Activated CD4-positive, alpha-beta T cell treated with anti-CD3 and anti-CD28 coated beads for 48 hours (primary cell): ENCODE measurements around the gene CMTM4.
"Not testable (repeated sequence)": the region's sequence is repeated elsewhere in the genome, so short reads cannot be mapped to it uniquely, and the experiment has no call there.

ENCODE experiments used
- DNase-seq: peaks from one replicate; pipeline ENCODE4 v3.0.0-alpha.2; 2020

CMTM4 gene

DNA sequence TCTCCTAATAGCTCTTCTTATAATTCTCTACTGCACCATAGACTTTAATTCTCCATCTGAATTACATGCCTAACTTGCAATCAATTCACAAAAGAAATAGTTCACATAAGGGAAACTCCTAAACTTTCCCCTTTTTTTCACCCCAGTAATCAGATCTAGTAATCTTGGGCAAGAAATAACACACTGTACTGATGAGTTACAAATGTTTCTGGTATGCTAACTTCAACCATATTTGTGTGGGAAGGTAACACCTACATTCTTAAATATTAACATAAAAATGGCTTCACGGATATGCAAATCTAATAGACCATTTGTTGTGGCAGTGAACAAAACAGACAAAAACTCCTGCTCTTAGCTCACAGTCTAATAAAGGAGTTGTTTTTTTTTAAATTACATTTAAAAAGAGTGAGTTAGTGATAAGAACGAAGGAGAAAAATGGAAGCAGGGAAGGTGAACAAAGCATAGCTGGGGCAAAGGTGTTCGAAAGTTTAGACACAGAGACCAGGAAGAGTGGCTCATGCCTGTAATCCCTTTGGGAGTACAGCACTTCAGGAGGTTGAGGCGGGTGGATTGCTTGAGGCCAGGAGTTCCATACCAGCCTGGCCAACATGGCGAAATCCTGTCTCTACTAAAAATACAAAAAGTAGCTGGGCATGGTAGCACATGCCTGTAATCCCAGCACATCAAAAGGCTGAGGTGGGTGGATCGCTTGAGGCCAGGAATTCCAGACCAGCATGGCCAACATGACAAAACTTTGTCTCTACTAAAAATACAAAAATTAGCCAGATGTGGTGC is 57.3 kb downstream of the CMTM4 start:
- DNase-seq = no peak

DNA sequence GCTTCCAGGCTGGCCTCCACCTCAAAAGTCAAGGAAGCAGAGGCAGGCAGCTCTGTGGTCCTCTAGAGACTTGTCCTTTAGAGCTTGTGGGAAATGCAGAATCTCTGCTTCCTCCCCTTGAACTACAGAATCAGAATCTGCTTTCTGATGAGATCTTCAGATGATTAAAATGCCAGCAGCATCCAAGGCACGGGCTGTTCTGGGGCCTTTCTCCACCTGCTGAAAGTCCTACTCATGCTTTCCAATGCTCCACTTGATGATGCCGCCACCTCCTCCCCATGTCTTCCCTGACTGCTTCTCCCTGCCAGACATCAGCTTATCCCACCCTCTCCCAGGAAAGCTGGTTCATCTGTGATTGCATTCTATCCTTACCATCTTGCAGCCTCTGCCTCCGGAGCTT is 58.7 kb downstream of the CMTM4 start:
- no peak for DNase-seq

DNA sequence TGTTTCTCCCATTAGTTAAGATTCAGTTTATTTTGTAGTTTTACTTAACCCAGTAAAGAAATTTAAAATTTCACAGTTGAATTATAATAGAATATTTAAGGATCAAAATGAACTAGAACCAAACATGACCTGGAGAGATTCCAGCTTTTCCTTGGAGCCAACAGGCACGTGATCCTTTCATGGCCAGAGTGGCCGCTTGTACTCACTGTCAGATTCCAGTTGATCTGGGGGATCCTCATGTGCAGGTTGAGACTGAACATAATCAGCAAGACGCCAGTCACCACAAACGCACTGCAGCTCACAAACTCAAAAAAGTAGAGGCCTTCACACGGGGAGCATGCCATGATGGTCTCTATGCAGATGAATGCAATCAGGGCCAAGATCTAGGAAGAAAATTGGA is 60.3 kb downstream of the CMTM4 start:
- DNase-seq = no peak

DNA sequence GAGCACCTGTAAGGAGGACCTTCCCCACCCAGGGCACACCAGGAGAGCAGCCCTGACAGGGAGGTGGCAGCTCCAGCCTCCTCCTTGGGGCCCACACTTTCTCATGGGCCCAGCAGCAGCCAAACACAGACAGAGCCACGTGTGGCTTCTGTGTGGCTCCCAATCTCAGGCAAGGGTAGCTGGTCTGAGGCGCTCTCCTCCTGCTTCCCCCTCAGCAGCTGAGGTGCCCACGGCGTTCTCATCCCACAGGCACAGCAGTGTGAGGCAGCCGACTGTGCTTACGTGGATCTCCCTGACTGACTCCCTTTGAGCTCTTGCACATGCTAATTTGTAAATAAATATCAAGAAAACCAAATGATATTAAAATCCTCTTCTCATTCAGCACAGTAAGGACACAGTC is 61.1 kb downstream of the CMTM4 start:
- DNase-seq = no peak

DNA sequence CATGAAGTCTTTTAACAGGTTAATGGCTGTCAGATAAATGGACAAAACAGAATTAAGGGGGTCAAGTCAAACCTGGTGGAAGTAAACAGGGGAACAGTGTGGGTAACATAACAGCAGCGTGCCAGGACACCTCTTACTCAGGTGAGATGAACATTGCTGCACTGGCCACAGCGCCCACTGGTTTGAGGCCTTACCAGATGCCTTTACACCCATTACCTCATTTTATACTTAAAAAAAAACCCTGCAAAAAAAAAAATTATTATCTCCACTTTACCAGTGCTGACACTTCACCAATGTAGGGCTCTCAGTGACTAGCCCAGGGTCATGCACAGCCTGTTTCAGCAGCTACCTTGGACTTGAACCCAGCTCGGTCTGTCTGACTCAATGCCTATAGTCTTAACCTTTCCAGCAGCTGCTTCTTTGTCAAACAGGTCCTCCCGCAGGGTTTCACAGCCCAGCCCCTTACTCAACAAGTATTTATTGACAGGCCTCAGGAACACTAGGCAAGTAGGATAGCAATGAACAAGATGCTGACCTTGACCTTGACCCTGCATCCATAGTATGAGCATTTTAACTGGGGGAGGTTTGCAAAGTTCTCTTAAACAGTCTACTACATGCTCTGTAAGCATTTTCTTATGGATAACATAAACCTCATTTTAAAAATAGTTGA is 61.9 kb downstream of the CMTM4 start:
- no peak for DNase-seq

GRCh38 chr16:66631558-66631957 is 65.0 kb downstream of the CMTM4 start:
- not testable (repeated sequence) for DNase-seq

GRCh38 chr16:66630561-66631260 is 65.8 kb downstream of the CMTM4 start:
- DNase-seq = not testable (repeated sequence)

DNA sequence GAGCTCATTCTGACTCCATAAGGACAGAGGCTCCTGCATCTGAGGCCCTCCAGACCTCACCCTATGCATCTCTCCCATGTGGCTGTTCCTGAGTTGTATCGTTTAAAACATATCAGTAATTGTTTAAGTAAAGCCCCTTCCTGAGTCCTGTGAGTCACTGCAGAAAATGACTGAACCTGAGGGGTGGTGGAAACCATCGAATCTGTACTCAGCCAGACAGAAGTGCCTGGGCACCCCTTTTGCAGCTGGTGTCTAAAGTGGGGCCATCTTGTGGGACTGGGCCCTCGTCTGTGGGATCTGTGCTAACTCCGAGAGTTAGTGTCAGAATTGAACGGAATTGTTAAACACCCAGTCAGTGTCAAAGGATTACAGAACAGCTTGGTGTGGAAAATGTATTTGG is 66.7 kb downstream of the CMTM4 start:
- no peak for DNase-seq

DNA sequence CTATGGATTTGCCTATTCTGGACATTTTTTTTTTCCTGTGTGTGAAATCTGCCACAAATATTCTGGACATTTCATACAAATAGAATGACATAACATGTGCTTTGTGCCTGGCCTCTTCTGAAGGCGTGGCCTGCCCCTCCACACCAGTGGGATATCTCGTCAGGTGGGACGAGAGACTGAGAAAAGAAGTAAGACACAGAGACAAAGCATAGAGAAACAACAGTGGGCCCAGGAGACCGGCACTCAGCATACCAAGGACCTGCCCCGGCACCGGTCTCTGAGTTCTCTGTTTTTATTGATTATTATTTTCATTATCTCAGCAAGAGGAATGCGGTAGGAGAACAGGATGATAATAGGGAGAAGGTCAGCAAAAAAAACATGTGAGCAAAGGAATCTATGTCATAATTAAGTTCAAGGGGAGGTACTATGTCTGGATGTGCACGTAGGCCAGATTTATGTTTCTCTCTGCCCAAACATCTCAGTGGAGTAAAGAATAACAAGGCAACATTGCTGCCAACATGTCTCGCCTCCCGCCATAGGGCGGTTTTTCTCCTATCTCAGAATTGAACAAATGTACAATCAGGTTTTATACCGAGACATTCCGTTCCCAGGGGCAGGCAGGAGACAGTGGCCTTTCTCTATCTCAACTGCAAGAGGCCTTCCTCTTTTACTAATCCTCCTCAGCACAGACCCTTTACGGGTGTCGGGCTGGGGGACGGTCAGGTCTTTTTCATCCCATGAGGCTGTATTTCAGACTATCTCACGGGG is 68.7 kb downstream of the CMTM4 start:
- not testable (repeated sequence) for DNase-seq

DNA sequence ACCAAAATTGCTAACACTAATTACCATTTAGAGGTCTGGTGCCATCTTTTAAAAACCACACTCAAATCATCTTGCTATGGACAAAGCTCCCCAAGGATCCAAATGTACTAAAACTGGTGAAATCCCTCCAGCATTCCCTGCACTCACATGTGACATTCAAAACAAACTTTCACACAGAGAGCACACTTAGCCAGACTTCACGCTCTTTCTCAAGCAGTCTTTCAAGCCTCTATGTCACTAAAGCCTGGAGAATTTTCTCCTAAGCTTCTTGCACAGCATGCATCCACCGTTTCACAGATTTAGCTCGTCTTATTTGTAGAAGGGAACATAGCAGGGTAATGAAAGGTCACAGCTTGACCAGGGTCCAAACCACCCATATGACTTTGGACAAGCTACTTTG is 72.8 kb downstream of the CMTM4 start:
- no peak for DNase-seq

GRCh38 chr16:66622863-66623262 is 73.7 kb downstream of the CMTM4 start:
- DNase-seq = no peak

- DNase-seq = no peak
These were observed 74.6 kb downstream of the CMTM4 start for GRCh38 chr16:66621973-66622372.

DNA sequence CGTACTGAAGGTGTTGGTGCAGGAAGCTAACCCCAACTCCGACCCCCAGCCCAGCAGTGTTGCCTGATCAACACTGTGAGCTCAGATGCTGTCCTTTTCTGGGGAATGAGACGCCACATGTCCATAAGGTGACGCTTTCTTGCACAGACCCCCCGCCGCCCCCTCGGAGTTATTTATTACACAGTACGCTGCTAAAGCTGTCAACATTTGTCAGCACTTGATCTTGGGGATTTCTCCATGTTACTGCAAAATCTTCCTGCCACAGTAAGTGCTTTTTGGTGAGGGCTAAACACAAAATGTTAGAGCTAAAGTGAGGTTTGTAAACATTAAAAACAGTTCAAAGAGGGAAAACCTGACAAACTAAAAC is 76.1 kb downstream of the CMTM4 start:
- DNase-seq = no peak

DNA sequence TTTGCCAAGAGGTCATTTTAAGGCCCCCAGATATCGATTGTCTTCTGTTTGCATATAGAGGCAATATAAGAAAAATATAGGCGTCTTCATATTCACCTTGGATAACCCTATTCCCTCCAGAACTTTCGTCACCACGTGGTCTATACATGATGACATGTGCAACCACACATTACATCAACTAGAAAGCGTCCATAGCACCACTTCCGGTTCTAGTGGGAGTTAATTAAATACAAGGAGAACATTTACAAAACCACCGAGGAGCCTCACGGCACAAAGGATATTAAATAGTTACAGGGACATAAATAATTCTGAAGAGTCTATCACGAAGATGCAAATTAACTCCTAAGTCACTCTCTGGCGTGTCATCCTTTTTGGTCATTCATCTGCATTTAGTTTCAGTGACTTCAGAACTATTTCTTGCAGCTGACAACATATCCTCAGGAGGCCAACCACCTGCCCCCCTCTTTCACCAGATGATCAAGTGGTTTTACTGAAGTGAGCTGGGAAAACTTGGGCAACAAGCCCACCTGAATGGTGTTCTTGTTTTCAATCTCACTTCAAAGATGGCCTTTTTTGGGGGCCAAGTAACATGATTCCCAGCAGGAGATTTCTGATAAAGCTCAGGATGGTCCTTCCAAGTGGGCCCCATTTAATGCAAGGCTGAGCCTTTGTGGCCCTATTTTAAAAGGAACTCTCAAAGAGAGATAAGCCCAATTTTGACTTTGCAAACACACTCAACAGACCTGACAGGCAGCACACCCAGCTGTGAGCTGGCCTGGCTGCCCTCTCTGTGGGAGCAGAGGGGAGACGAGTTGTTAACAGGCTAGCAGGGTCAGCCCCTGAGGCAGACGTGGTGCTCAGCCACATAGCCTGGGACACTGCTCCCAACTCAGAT is 76.8 kb downstream of the CMTM4 start:
- no peak for DNase-seq

DNA sequence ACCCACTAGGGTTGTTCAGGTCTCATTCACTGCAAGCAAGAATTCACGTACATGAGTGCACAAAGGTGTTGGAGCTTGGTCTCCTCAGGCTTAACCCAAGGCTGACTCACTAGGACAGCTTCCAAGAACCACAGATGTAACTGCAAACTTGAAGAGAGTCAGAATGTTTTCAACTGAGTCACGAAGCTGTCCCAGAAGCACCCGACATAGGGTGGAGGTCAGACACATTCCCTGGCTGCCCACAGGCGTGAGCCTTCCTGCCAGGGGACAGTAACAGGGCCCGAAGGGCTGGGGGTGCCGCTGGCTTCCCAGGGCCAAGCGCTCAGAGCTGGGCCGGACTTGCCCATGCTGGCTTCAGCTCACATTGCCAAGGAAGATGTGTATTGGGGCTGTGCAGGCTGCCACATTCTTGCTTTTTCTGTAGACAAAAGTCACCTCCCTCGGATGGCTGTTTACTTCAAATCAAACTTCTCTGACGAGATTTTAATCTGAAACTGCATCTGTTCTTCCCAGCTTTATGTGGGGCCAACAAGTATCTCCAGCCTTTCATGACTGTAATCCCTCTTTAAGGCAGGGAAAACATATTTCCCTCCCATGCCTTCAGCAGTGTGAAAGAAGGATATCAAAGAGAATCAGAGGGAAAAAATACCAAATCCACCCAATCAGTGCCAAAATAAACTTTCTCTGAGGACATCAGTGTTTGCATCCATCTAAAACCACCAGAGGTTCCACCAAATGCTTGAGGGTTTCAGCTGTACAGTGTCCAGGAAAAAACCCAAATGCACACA is 77.8 kb downstream of the CMTM4 start:
- DNase-seq = no peak

DNA sequence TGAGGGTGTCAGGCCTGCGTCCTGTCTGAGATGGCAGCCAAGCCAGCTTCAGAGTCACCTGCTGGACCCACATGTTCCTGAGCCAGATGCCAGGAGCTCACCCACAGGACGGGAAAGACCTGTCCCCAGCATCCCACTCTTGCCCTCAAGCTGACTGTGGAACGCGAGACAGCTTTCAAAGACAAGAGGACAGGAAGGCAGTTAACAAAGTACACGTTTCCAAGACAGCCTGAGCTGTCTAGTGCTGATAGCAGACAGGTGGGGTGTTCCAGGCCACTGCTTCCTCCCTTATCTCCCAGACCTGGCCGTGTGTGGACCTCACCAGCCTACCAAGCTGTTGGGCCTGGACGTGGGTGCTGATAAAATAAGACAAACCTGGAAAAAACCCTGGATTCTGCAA is 78.8 kb downstream of the CMTM4 start:
- DNase-seq = no peak

GRCh38 chr16:66617010-66617434 is 79.5 kb downstream of the CMTM4 start:
- DNase-seq = no peak

- DNase-seq = no peak
These were observed 80.0 kb downstream of the CMTM4 start for GRCh38 chr16:66616592-66616991.

DNA sequence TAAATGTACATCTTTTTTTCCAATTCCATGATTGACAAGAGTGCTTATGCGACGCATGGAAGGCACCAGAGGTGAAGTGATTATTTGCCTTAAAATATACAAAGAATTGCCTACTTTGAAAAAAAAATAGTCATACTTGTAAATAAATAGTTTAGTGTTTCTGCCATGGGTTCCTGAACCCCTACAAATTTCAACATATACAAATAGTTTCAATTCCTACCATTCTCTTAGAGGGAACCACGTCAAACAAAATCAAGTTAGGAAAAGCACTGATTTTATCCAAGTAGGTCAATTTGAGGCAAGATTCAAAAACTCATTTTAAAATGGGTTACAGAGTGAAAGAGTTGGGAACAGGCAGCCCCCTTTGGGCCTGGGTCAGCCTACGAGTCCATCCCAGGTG is 80.4 kb downstream of the CMTM4 start:
- DNase-seq = no peak

GRCh38 chr16:66614161-66614802 is 82.3 kb downstream of the CMTM4 start:
- DNase-seq = no peak

- DNase-seq = no peak
These were observed 84.1 kb downstream of the CMTM4 start for GRCh38 chr16:66612422-66612821.
